K562 (cell line): ENCODE results near the gene MAPRE2.
A peak's percentile ranks its signal among the peaks of the same experiment; 100 is the strongest.

Experiments
- CEBPB ChIP-seq: fragments of 450-650 bp; IDR thresholded peaks from 2 replicates; pipeline ENCODE4 v1.6.1; 2016; ENCODE audit warnings: missing genetic modification characterization, missing compliant biosample characterization
- MEF2D ChIP-seq: conservative IDR thresholded peaks from 2 replicates; pipeline ENCODE4 v1.6.1; 2016; ENCODE audit warnings: low read depth, missing genetic modification characterization, missing compliant biosample characterization
- MTA2 ChIP-seq: fragments of 450-650 bp; IDR thresholded peaks from 2 replicates; pipeline ENCODE4 v1.6.1; 2016; ENCODE audit warnings: low read depth
- NFIC ChIP-seq: fragments of 450-650 bp; IDR thresholded peaks from 2 replicates; pipeline ENCODE4 v1.6.1; 2017; ENCODE audit warnings: mild to moderate bottlenecking, inconsistent platforms
- RBM22 ChIP-seq: fragments of 200-400 bp; formaldehyde crosslinking; IDR thresholded peaks from 2 replicates; pipeline ENCODE4 v1.6.1; 2018; ENCODE audit warnings: low read length, low read depth; ENCODE audit not compliant: poor library complexity, severe bottlenecking
- SMAD3 ChIP-seq: fragments of 450-650 bp; formaldehyde crosslinking; conservative IDR thresholded peaks from 2 replicates; pipeline ENCODE4 v1.4.0; 2020; ENCODE audit warnings: mild to moderate bottlenecking
- ZNF253 ChIP-seq: fragments of 250-450 bp; sonication (Bioruptor Pico); conservative IDR thresholded peaks from 2 replicates; pipeline ENCODE4 v1.6.1; 2021; ENCODE audit warnings: mild to moderate bottlenecking
- TF ChIP-seq, protein P1 (sequence below): sonication (generic); formaldehyde crosslinking; IDR thresholded peaks from 2 replicates; pipeline ENCODE4 v1.8.1; 2023; ENCODE audit warnings: mild to moderate bottlenecking, missing genetic modification reagents, moderate library complexity
- TF ChIP-seq, protein P2 (sequence below), 3 experiments: IDR thresholded peaks in 2 of 3; conservative IDR thresholded peaks in 1 of 3; 2 replicates each; pipeline ENCODE4 v1.5.1; 2011 to 2012; ENCODE audit warnings: low read length in 3 of 3, mild to moderate bottlenecking in 3 of 3, control low read depth in 2 of 3, improper control_type of control experiment in 1 of 3, inconsistent platforms in 1 of 3, low read depth in 1 of 3, mixed read lengths in 1 of 3, moderate library complexity in 1 of 3; ENCODE audit not compliant: insufficient read depth in 2 of 3
- TF ChIP-seq, protein P3 (sequence below): fragments of 450-650 bp; formaldehyde crosslinking; IDR thresholded peaks from 2 replicates; pipeline ENCODE4 v1.4.0; 2022; ENCODE audit warnings: missing genetic modification characterization
- TF ChIP-seq, protein P4 (sequence below): sonication (generic); formaldehyde crosslinking; IDR thresholded peaks from 2 replicates; pipeline ENCODE4 v1.8.1; 2023; ENCODE audit warnings: mild to moderate bottlenecking, missing genetic modification reagents

DNA sequence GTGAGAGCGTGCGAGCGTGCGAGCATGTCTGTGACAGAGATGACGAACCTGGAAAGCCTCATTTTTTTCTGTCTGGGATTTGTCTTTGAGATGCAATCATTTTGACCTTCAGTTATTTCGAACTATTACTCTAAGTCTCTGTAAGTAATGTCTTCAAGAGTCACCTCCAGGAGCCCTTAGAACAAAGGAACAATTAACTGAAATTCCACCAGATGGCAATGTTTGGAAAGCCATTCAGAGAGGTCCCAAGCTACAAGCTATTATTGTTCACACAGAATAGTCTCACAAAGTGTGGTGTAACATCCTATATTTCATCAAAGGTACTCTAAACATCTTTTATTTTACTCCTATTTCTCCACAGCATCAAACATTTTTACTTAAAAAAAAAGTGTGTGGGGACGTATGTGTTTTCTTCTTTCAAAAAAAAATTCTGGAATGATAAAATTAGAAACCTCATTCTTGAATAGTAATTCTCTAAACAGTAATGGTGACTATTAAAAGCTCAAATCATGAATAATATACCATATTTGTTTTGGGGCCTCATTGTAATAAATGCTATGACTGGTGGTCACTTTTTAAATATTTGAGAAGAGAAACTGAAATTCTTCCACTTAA lies 35.1 kb upstream of the MAPRE2 start:
- no peak for TF ChIP-seq MEF2D
- TF ChIP-seq, protein P1, sequence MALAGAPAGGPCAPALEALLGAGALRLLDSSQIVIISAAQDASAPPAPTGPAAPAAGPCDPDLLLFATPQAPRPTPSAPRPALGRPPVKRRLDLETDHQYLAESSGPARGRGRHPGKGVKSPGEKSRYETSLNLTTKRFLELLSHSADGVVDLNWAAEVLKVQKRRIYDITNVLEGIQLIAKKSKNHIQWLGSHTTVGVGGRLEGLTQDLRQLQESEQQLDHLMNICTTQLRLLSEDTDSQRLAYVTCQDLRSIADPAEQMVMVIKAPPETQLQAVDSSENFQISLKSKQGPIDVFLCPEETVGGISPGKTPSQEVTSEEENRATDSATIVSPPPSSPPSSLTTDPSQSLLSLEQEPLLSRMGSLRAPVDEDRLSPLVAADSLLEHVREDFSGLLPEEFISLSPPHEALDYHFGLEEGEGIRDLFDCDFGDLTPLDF (CRISPR knock-in tag), result no peak
- no peak for TF ChIP-seq MTA2
- TF ChIP-seq, protein P2, sequence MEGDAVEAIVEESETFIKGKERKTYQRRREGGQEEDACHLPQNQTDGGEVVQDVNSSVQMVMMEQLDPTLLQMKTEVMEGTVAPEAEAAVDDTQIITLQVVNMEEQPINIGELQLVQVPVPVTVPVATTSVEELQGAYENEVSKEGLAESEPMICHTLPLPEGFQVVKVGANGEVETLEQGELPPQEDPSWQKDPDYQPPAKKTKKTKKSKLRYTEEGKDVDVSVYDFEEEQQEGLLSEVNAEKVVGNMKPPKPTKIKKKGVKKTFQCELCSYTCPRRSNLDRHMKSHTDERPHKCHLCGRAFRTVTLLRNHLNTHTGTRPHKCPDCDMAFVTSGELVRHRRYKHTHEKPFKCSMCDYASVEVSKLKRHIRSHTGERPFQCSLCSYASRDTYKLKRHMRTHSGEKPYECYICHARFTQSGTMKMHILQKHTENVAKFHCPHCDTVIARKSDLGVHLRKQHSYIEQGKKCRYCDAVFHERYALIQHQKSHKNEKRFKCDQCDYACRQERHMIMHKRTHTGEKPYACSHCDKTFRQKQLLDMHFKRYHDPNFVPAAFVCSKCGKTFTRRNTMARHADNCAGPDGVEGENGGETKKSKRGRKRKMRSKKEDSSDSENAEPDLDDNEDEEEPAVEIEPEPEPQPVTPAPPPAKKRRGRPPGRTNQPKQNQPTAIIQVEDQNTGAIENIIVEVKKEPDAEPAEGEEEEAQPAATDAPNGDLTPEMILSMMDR (IDR thresholded peaks at IDR 0.05 in 2 of 3, conservative IDR thresholded peaks at IDR 0.05 in 1 of 3; ENCODE audit: insufficient read depth in 2 of 3, low read depth in 1 of 3, low read length in 3 of 3), result peak; percentile 62 to 85 (median 69); a peak in 5 of 6 replicates
- TF ChIP-seq, protein P3, sequence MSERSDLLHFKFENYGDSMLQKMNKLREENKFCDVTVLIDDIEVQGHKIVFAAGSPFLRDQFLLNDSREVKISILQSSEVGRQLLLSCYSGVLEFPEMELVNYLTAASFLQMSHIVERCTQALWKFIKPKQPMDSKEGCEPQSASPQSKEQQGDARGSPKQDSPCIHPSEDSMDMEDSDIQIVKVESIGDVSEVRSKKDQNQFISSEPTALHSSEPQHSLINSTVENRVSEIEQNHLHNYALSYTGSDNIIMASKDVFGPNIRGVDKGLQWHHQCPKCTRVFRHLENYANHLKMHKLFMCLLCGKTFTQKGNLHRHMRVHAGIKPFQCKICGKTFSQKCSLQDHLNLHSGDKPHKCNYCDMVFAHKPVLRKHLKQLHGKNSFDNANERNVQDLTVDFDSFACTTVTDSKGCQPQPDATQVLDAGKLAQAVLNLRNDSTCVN (CRISPR knock-in tag), result no peak
- TF ChIP-seq, protein P4, sequence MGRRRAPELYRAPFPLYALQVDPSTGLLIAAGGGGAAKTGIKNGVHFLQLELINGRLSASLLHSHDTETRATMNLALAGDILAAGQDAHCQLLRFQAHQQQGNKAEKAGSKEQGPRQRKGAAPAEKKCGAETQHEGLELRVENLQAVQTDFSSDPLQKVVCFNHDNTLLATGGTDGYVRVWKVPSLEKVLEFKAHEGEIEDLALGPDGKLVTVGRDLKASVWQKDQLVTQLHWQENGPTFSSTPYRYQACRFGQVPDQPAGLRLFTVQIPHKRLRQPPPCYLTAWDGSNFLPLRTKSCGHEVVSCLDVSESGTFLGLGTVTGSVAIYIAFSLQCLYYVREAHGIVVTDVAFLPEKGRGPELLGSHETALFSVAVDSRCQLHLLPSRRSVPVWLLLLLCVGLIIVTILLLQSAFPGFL (CRISPR knock-in tag), result no peak
- TF ChIP-seq ZNF253 (CRISPR knock-in tag), result no peak
- no peak for TF ChIP-seq NFIC
- no peak for TF ChIP-seq RBM22
- no peak for TF ChIP-seq CEBPB (tag)
- TF ChIP-seq SMAD3 (CRISPR knock-in tag), result no peak
